Activated CD4-positive, alpha-beta T cell treated with anti-CD3 and anti-CD28 coated beads, Interleukin-2, amount 50 U/mL, for 1 hour (primary cell): Measurements from ENCODE around the gene WNT1.

Source experiments
- DNase-seq: peaks from one replicate; pipeline ENCODE4 v3.0.0-alpha.2; 2020

Gene WNT1

GRCh38 chr12:48981757-48982157, 3.6 kb downstream of the WNT1 start:
- no peak for DNase-seq

- no peak for DNase-seq
These were observed 4.4 kb downstream of the WNT1 start for GRCh38 chr12:48982397-48983080.

- no peak for DNase-seq
These were observed 7.4 kb downstream of the WNT1 start for GRCh38 chr12:48985475-48985897.

- DNase-seq = no peak
These were observed 7.8 kb downstream of the WNT1 start for GRCh38 chr12:48985901-48986300.

GRCh38 chr12:48986720-48987291, 8.7 kb downstream of the WNT1 start:
- no peak for DNase-seq

- peak; percentile 75 for DNase-seq
These were observed 10.0 kb downstream of the WNT1 start for GRCh38 chr12:48988030-48988649.

- no peak for DNase-seq
These were observed 12.4 kb downstream of the WNT1 start for GRCh38 chr12:48990552-48990951.

GRCh38 chr12:48991247-48992050, 13.3 kb downstream of the WNT1 start:
- no peak for DNase-seq

GRCh38 chr12:48993787-48994186, 15.7 kb downstream of the WNT1 start:
- DNase-seq = no peak

- DNase-seq = no peak
These were observed 16.3 kb downstream of the WNT1 start for GRCh38 chr12:48994224-48995085.

GRCh38 chr12:48995086-48995879, 17.2 kb downstream of the WNT1 start:
- DNase-seq = peak; percentile 50

GRCh38 chr12:48996794-48997718, 18.9 kb downstream of the WNT1 start:
- peak; percentile 72 for DNase-seq

GRCh38 chr12:48997719-48998496, 19.8 kb downstream of the WNT1 start:
- DNase-seq = no peak

GRCh38 chr12:48998497-48999353, 20.6 kb downstream of the WNT1 start:
- no peak for DNase-seq

- DNase-seq = peak; percentile 45
These were observed 21.4 kb downstream of the WNT1 start, which contains the start of gene DDN for GRCh38 chr12:48999371-49000131. Gene DDN, minus strand, starts transcription at chr12:48999375. Its CDS starts 88 bp downstream, at chr12:48999287.

GRCh38 chr12:49000346-49000745, 22.2 kb downstream of the WNT1 start:
- no peak for DNase-seq

- DNase-seq = no peak
These were observed 30.8 kb downstream of the WNT1 start for GRCh38 chr12:49008943-49009342.
